HG03457 (cell line): ENCODE results near the gene PARD3.
"Not testable (repeated sequence)": the region's sequence is repeated elsewhere in the genome, so short reads cannot be mapped to it uniquely, and the experiment has no call there.

ENCODE experiments used
- ATAC-seq: cut with Tn5 transposase; IDR thresholded peaks from one replicate; pipeline ENCODE4 v1.9.1; 2021; ENCODE audit warnings: moderate number of reproducible peaks; ENCODE audit not compliant: unreplicated experiment

Gene PARD3

DNA sequence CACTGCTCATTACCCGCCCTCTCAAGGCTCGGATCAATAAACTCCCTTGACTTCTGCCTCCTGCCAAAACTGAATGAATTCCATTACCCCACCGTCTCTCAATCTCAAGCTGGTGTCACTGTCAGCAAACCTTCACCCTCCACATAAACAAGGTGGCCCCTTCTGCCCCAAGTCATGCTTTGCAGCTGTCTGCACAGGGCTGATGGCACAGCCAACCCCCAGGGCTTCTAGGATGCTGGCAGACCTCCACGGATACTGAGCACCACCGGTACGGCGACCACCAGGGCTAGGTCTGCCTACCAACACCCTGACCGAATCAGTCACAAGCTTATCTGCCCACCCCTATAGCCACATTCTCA is 46.1 kb downstream of the PARD3 start:
- no peak for ATAC-seq

DNA sequence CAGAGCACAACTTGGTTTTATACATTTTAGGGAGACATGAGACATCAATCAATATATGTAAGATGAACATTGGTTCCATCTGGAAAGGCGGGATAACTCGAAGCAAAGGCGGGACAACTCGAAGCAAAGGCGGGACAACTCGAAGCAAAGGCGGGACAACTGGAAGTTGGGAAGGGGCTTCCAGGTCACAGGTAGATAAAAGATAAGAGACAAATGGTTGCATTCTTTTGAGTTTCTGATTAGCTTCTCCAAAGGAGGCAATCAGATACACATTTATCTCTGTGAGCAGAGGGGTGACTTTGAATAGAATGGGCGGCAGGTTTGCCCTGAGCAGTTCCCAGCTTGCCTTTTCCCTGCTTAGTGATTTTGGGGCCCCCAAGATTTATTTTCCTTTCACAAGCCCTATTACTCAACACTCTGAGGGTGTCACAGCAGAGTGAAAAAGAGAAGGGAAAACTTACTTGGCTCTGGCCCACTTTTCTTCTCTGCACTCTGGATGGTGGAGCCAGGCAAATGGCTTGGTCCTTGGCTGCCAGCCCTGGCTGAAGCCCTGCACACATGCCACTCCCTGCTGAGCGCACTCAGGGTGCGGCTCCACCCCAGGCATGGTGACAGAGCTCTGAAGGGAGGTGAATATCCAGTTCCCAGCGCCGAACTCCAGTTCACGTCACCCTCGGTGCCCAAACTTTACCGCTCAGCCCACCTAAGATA is 46.7 kb downstream of the PARD3 start:
- no peak for ATAC-seq

GRCh38 chr10:34766811-34767494 is 48.1 kb downstream of the PARD3 start:
- ATAC-seq = no peak

GRCh38 chr10:34766266-34766600 is 48.9 kb downstream of the PARD3 start:
- no peak for ATAC-seq

DNA sequence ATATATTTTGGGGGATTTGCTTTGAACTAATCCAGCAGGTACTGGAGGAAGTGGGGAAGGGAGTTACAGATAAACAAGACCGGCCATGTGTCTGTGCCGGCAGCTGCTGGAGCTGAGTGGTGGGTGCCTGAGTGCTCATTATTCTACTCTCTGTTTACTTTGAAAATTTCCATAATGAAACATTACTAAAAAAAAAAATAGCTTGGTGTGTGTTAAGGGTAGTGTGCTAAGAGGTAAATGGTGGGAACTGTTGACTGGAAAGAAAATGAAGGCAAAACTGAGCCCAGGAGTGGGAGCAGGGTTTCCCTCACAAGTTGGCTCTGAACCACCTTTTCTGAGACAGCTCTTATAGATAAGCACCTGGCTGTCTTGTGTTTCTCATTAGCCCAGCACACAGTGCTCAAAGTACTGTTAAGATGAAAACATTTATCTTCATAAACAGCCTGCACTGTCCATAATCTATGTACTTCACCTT is 50.6 kb downstream of the PARD3 start:
- ATAC-seq = no peak

DNA sequence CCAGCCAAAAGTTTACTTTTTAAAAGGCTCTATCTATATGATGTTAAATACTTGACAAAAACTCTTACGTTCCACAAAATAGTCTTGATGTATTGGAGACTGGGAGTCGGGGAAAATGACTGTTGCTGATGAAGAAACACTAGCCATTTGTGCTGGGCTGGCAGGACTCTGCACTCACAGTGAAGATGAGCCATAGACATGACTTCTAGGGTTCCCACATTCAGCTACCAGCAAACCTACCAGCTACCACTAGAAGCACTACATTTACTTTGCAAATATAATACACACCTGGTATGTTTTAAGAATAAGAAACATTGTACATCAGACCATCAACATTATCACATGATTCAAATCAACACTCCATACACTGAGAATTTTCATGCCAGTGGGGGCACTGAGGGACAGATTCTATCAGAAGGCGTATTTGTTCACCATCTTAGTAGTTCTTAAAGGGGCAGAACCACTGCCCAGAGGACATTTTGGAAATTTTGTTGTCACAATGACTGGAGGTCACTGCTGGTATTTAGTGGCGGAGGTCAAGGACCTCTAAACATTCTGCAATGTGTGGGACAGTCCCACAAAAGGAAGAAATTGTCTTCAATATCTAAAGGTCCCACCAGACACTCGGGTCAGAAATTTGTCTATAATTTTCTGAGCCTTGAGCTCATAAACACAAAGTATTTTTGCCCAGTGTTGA is 52.3 kb downstream of the PARD3 start:
- no peak for ATAC-seq

GRCh38 chr10:34762156-34762555 is 52.9 kb downstream of the PARD3 start:
- no peak for ATAC-seq

GRCh38 chr10:34761453-34761852 is 53.6 kb downstream of the PARD3 start:
- ATAC-seq = no peak

DNA sequence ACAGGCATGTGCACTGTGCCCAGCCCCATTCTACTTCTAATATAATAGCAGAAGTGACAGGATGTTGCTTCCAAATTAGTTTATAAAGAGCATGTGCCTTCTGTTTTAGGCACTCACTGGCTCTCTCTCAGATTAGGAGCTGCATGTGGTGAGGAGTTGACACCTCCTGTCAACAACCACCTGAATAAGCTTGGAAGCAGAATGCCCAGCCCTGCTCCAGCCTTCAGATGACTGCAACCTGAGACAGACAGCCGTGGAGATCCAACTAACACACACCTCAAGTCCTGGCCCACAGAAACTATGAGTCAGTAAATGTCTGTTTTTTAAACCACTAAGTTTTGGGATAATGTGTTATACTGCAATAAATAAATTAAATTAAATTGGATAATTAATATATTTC is 54.5 kb downstream of the PARD3 start:
- ATAC-seq = no peak

DNA sequence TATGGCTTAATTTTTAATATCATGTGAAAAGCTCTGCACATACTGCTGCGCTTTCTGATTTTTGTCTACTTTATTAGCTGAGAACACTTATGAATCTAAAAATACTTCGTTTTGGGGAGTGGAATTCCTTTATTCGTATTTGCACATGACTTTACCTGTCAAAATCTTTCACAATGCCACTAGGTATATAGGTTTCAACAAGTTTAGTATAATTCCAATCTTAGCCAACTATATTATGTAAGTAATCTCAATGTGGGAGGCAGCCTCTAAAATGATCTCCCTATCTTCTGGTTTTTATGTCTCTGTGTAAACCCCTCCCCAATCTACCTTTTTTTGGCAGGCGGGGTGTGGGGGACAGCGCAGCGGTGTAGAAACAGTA is 55.3 kb downstream of the PARD3 start:
- no peak for ATAC-seq

- no peak for ATAC-seq
Measured at GRCh38 chr10:34759161-34759836, 55.8 kb downstream of the PARD3 start.

- ATAC-seq = peak; percentile 70
Measured at GRCh38 chr10:34758447-34758996, 56.6 kb downstream of the PARD3 start.

DNA sequence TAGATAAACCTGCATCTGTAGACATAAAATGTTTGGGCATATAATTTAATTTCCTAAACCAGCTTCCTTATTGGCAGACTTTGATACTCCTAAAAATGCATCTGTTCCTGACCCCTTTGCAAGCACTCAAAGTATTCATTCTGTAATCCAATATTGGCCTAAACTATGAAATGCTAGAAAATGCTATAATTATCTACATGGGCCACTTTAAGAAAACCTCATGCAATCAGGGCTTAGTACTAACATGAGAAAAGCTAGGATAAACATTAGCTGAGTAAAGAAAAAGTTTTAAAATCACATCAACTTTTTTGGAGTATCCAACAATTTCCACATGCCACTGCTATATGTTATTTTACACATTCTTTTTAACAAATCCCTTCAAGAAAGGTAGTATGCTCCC is 57.2 kb downstream of the PARD3 start:
- ATAC-seq = no peak

- not testable (repeated sequence) for ATAC-seq
Measured at GRCh38 chr10:34757181-34757580, 57.9 kb downstream of the PARD3 start.

DNA sequence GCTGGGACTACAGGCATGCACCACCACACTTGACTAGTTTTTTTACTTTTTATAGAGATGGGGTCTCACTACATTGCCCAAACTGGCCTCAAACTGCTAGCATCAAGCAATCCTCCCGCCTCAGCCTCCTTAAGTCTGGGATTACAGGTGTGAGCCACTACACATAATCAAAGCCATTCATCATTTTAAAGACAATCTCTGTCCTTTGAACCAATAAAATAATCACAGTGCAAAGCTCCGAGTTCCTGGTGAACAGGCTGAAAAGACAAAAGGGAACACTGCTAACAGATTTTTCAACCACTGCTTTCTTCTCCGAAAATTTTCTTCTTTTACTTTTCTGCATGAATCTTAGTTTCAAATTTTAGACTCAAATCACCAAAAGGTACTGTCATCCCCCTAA is 58.5 kb downstream of the PARD3 start:
- no peak for ATAC-seq

DNA sequence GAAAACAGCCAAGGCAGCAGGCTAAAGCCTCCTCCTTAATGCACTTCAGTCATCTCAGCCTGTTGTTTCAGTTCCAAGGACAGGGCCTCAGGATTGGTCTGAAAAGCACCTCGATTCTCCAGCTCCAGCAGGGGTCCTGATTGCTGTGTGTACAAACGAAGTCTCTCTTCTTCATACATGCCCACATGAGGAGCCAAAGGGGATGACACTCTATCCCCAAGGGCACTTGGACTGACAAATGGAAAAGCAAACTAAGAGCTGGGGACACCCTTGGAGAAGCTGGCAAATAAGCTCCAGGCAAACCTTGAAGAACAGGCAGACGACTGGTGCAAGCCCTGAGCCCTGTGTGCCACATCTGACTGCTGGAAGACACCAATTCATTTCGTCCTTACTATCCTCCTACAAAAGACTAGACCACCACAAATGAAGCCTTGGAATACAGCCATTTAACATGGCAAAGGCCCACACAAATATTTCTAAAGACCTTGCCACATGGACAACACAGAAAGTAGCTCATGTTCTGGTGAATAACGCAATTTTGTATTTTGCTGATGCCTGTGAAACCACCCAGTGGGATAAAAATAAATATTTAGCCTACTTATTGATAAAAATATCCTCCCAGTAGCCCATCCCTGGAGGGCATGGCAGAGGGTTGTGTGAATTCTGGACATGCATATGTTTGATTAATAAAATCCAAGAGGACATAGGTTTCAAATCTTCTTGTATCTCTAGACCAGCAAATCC is 61.9 kb downstream of the PARD3 start:
- no peak for ATAC-seq

DNA sequence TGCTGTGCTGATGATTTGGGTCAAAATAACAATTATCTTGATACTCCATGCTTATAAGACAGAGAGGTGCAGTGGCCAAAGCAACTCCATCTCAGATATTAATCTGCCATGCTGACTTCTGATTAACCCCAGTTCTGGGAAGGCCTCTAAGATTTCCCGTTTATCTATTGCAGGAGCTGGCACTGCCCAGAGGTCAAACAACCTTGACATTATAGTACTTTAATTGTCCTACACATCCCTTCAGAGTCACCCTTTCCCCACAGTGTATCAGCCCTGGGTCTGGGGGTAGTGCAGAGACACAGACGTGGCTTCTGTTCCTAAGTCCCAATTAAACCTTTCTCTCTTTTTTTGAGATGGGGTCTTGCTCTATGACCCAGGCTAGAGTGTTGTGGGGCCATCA is 63.8 kb downstream of the PARD3 start:
- no peak for ATAC-seq

GRCh38 chr10:34750795-34751194 is 64.3 kb downstream of the PARD3 start:
- not testable (repeated sequence) for ATAC-seq

- no peak for ATAC-seq
Measured at GRCh38 chr10:34748767-34749166, 66.3 kb downstream of the PARD3 start.

- no peak for ATAC-seq
Measured at GRCh38 chr10:34748357-34748756, 66.7 kb downstream of the PARD3 start.

GRCh38 chr10:34746094-34746493 is 69.0 kb downstream of the PARD3 start:
- no peak for ATAC-seq
